DND-41 (cell line): ENCODE measurements around the gene SAP30L.

Experiments used
- EZH2 ChIP-seq: IDR thresholded peaks from 3 replicates; pipeline ENCODE4 v1.6.1; 2012; ENCODE audit warnings: borderline replicate concordance, low read depth, mild to moderate bottlenecking, moderate library complexity, low read length, inconsistent platforms; ENCODE audit not compliant: severe bottlenecking
- TF ChIP-seq, protein P1 (sequence below): IDR thresholded peaks from 2 replicates; pipeline ENCODE4 v1.5.1; 2012; ENCODE audit warnings: borderline replicate concordance, low read length, moderate library complexity, mild to moderate bottlenecking; ENCODE audit not compliant: poor library complexity, severe bottlenecking; ENCODE audit errors: extremely low read depth

DNA sequence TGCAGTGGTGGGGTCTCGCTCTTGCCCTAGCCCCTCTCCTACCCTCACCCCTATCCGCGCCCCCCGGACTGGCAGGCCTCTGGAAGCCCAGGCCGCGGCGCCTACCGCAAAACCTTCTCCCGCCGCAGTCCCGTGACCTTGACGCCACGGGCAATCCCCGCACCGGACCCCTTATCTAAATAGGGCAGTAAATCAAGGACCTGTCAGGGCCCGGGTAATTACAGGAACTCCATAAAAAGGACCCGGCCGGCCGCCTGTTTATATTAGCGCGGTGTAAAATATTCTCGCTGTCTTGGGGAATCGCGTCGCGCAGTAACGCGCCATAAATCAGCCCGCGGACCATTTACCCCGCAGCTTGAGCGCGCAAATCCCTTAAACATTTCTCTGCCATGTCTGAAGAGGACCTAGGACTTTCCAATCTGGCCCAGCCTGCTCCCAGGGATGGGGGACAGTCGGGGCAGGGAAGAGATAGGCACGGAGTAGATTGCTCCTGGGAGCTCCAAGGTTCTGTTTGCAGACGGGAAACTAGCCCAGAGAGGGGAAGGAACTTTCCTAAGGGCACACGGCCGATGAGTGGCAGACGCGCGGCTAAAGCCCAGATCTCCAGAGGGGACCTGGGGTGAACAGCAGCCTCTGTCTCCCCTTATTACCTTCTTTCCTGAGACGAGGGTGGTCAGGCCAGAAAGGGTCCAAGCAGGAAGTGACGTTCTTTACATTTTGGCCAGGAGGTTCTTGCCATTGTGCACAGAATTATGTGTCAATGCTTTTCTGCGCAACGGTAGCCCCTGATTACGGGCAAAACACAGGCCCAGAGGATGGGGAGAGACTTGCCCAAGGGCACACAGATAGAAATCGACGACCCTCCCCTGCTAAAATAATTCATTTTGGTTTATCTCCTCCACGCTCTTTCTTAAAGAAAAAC lies 37.0 kb downstream of the SAP30L start:
- TF ChIP-seq, protein P1, sequence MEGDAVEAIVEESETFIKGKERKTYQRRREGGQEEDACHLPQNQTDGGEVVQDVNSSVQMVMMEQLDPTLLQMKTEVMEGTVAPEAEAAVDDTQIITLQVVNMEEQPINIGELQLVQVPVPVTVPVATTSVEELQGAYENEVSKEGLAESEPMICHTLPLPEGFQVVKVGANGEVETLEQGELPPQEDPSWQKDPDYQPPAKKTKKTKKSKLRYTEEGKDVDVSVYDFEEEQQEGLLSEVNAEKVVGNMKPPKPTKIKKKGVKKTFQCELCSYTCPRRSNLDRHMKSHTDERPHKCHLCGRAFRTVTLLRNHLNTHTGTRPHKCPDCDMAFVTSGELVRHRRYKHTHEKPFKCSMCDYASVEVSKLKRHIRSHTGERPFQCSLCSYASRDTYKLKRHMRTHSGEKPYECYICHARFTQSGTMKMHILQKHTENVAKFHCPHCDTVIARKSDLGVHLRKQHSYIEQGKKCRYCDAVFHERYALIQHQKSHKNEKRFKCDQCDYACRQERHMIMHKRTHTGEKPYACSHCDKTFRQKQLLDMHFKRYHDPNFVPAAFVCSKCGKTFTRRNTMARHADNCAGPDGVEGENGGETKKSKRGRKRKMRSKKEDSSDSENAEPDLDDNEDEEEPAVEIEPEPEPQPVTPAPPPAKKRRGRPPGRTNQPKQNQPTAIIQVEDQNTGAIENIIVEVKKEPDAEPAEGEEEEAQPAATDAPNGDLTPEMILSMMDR = no peak
- TF ChIP-seq EZH2 = no peak
